ENCODE data around the gene NRG2. TPM values are rescaled to one million over a fixed set of nuclear protein-coding genes. Genes with fewer than 3 reads are reported as not detected.

NRG2 gene
- total and polyA plus RNA-seq, 2 of the 8 experiments (the other 6 are each of a cell fraction or from before 2014, with no cell fraction given): 0.27 to 0.54 TPM

GRCh38 chr5:139901251-139901575 lies 141.9 kb downstream of the NRG2 start:
- CTCF ChIA-PET (ENCODE audit: partially characterized antibody): interaction anchor here (1.0 to 16.4 kb wide), 14 partner anchors 9 to 113 kb away, joined by 3 to 181 read pairs (median 6); no protein-coding TSS in a partner anchor
- Histone ChIP-seq H3K4me1 (replicated peaks in 1 of 4; ENCODE audit: control insufficient read depth in 3 of 4, insufficient read depth in 4 of 4, low read length in 3 of 4) (peaks cover 0 to 23% (median 10%) of the 10 kb centered on the region in 4 experiments; a peak in 6 of 7 replicates), H3K27me3 (replicated peaks in 1 of 4; ENCODE audit: control insufficient read depth in 3 of 4, extremely low read depth in 1 of 4, insufficient read depth in 3 of 4, low read length in 3 of 4) (peaks cover 37 to 81% (median 64%) of the 10 kb centered on the region in 4 experiments), H3K27ac (ENCODE audit: low read depth, low read length) (no peak overlapping the region), H4K8ac (ENCODE audit: extremely low read depth, insufficient read depth, low read length) (no peak overlapping the region), H3K4me2 (ENCODE audit: insufficient read depth in 1 of 2, low read depth in 2 of 2, low read length in 2 of 2) (no peak overlapping the region), H2BK12ac (ENCODE audit: low read depth, low read length) (no peak overlapping the region), H4K91ac (replicated peaks; ENCODE audit: insufficient read length, low read length) (no peak overlapping the region), H3K23me2 (ENCODE audit: low read depth, low read length) (peaks cover 13% of the 10 kb centered on the region; the same call in 1 of the 2 replicates), H3K56ac (replicated peaks; ENCODE audit: insufficient read length, low read depth, low read length) (no peak overlapping the region), H3K18ac (ENCODE audit: extremely low read depth, low read length) (no peak overlapping the region), H3K36me3 (ENCODE audit: control insufficient read depth in 2 of 4, insufficient read depth in 4 of 4, low read length in 3 of 4) (no peaks in the 10 kb centered on the region), H2BK20ac (ENCODE audit: low read length) (no peak overlapping the region), H2BK5ac (ENCODE audit: low read depth, low read length) (no peak overlapping the region), H3K23ac (ENCODE audit: insufficient read length) (no peak overlapping the region), H4K5ac (ENCODE audit: insufficient read length, low read depth, low read length) (no peak overlapping the region), H2BK15ac (ENCODE audit: low read length) (no peak overlapping the region), H3K4me3 (ENCODE audit: extremely low read depth in 1 of 4, insufficient read depth in 2 of 4, low read depth in 3 of 4, low read length in 4 of 4) (no peak overlapping the region), H3K9ac (replicated peaks in 1 of 4; ENCODE audit: extremely low read depth in 1 of 4, low read depth in 3 of 4, low read length in 3 of 4) (no peak overlapping the region), H3K79me1 (ENCODE audit: low read depth, low read length) (no peaks in the 10 kb centered on the region), H3K79me2 (ENCODE audit: control insufficient read depth in 1 of 2, insufficient read depth in 2 of 2, low read length in 2 of 2) (no peaks in the 10 kb centered on the region), H2BK120ac (replicated peaks; ENCODE audit: low read depth, low read length) (no peak overlapping the region), H3K4ac (replicated peaks; ENCODE audit: insufficient read length, low read depth, low read length) (no peak overlapping the region), H2AFZ (ENCODE audit: low read length) (no peak overlapping the region), H4K20me1 (replicated peaks in 1 of 2; ENCODE audit: control insufficient read depth in 1 of 2, insufficient read depth in 2 of 2, low read length in 2 of 2) (peaks cover 3 to 9% of the 10 kb centered on the region in 2 experiments), H3K14ac (ENCODE audit: insufficient read length) (no peak overlapping the region), H2AK5ac (ENCODE audit: low read depth, low read length) (no peak overlapping the region), H3K9me3 (ENCODE audit: insufficient read depth in 2 of 2, low read depth in 1 of 2, low read length in 1 of 2) (no peaks in the 10 kb centered on the region)
- no peak for TF ChIP-seq USF2 (IDR thresholded peaks at IDR 0.05; ENCODE audit: low read length)
- TF ChIP-seq MAFK (IDR thresholded peaks at IDR 0.05; ENCODE audit: low read depth, low read length): no peak
- POLR2A ChIA-PET (ENCODE audit: partially characterized antibody): interaction anchor here (1.7 kb wide), 1 partner anchor 13 kb away, joined by 4 read pairs; no protein-coding TSS in a partner anchor
- FAIRE-seq (no peak), DNase-seq (ENCODE audit: low read depth in 1 of 2, low spot score in 2 of 2) (no peak)
- 97% methylated on average over 2 of the region's 2 CpGs; no CpG with 5 or more reads in 1 of the 2 experiments for WGBS, 2 experiments (ENCODE audit: extremely low coverage in 1 of 2, insufficient coverage in 1 of 2, insufficient read length in 1 of 2, insufficient replicate concordance in 2 of 2, low coverage in 1 of 2, low lambda C conversion rate in 2 of 2, missing lambda C conversion rate in 1 of 2)

Data from H1 (cell line).